ENCODE measurements around the gene LCTL.
"Not testable (repeated sequence)": the region's sequence is repeated elsewhere in the genome, so short reads cannot be mapped to it uniquely, and the experiment has no call there.

LCTL gene

GRCh38 chr15:66592505-66593218, 26.9 kb upstream of the LCTL start:
- DNase-seq (ENCODE audit: low read depth) = no peak
- no peak overlapping the region for H3K4me3 ChIP-seq (ENCODE audit: low read depth, low read length)
- TF ChIP-seq CTCF (IDR thresholded peaks at IDR 0.05; ENCODE audit: insufficient read depth, low read depth, low read length, missing control alignments) = no peak

DNA sequence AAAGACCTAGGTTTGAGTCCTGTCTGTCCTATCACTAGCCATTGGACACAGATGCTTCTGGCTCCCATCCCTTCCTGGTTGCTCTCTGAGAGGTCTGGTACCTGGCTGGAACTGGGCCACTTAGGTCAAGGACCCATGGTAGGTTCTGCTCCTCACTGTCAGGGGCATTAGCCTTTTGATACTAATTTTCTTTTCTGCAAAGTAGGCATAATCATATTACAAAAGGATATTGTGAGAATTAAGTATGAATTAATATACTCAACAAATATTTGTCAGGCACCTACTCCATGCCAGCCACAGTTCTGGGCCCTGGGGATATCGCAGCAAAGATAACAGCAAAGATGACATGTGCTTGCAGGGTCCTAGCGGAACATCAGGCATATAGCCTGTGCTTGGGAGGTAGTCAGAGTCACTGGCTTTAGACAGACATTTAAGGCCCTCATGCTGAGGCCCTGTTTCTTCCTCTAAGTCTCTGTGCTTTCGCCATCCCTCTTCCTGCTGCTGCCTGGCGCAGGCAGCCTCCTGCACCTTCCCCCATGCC, 25.6 kb upstream of the LCTL start:
- no peak overlapping the region for H3K4me3 ChIP-seq (ENCODE audit: low read depth, low read length)
- TF ChIP-seq CTCF (IDR thresholded peaks at IDR 0.05; ENCODE audit: insufficient read depth, low read depth, low read length, missing control alignments) = no peak
- no peak for DNase-seq (ENCODE audit: low read depth)

- no peak for TF ChIP-seq CTCF (IDR thresholded peaks at IDR 0.05; ENCODE audit: insufficient read depth, low read depth, low read length, missing control alignments)
- H3K4me3 ChIP-seq (ENCODE audit: low read depth, low read length) = no peak overlapping the region
- no peak for DNase-seq (ENCODE audit: low read depth)
Measured at GRCh38 chr15:66590435-66590834, 24.6 kb upstream of the LCTL start.

GRCh38 chr15:66589429-66589828, 23.6 kb upstream of the LCTL start:
- DNase-seq (ENCODE audit: low read depth); H3K4me3 ChIP-seq (ENCODE audit: low read depth, low read length): not testable (repeated sequence)

DNA sequence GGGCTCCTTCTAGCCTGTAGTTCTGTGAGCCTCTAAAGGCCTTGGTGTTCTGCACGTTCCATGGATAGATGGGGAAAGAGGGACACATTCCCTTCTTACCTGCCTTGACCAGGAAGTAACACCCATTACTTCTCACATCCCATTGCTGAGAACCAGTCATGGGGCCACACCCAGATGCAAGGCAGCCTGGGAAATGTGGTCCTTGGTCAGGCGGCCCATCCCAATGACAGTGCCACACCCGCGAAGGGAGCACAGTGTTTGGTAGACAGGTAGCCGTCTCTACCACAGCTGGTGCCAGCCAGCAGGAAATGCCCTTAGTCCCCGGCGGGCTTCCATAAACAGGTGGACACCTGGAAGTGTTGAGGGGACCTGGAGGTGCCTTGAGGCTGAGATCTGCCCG, 23.2 kb upstream of the LCTL start:
- DNase-seq (ENCODE audit: low read depth) = no peak
- H3K4me3 ChIP-seq (ENCODE audit: low read depth, low read length) = no peak overlapping the region
- TF ChIP-seq CTCF (IDR thresholded peaks at IDR 0.05; ENCODE audit: insufficient read depth, low read depth, low read length, missing control alignments) = no peak

DNA sequence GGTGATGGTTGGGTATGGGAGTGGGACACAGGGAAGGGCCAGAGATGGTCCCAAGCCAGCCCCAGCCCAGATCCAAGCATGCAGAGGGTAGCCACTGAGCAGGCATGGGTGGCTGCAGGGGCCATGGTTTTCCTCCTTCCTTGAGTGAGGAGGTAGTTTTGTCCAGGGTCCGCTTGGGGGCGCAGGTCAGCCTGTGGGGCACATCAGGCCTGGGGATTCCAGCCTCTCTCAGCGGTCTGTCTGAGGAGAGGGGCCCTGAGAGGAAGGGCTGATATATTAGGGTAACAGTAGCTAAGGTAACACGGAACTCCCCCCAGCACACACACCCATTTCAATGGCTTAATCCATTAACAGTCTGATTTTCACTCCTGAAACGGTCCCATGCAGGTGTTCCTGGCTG, 22.7 kb upstream of the LCTL start:
- DNase-seq (ENCODE audit: low read depth) = no peak
- H3K4me3 ChIP-seq (ENCODE audit: low read depth, low read length) = no peak overlapping the region
- no peak for TF ChIP-seq CTCF (IDR thresholded peaks at IDR 0.05; ENCODE audit: insufficient read depth, low read depth, low read length, missing control alignments)

- TF ChIP-seq CTCF (IDR thresholded peaks at IDR 0.05; ENCODE audit: insufficient read depth, low read depth, low read length, missing control alignments) = no peak
- no peak overlapping the region for H3K4me3 ChIP-seq (ENCODE audit: low read depth, low read length)
- DNase-seq (ENCODE audit: low read depth) = no peak
Measured at GRCh38 chr15:66587749-66588148, 22.0 kb upstream of the LCTL start.
